Natural killer cell (primary cell): ENCODE data around the gene TMIE. TPM values are rescaled to one million over a fixed set of nuclear protein-coding genes. Genes with fewer than 3 reads are reported as not detected.

ENCODE experiments used
- ATAC-seq, 3 donors: fragments of 150-1000 bp in 2 of 3; fragments of 200-7000 bp in 1 of 3; cut with Tn5 transposase; 1 replicate in 1 of 3; 2 replicates in 2 of 3; pipeline ENCODE4 v1.10.0; 2021; ENCODE audit warnings: mild to moderate bottlenecking in 2 of 3, moderate library complexity in 2 of 3
- DNase-seq, 2 donors: peaks; one replicate each; pipeline versions ENCODE4 v3.0.0 to v3.0.0-alpha.2; 2013 to 2021; ENCODE audit warnings: mixed read lengths in 1 of 2
- H3K27ac ChIP-seq: one replicate; pipeline ENCODE4 v1.5.1; 2013; ENCODE audit warnings: mild to moderate bottlenecking, low read length
- H3K27me3 ChIP-seq: one replicate; pipeline ENCODE4 v1.6.1; 2013; ENCODE audit warnings: low read length; ENCODE audit not compliant: control insufficient read depth, insufficient read depth
- H3K36me3 ChIP-seq: one replicate; pipeline ENCODE4 v1.6.1; 2013; ENCODE audit warnings: low read length; ENCODE audit not compliant: control insufficient read depth, insufficient read depth
- H3K4me1 ChIP-seq: one replicate; pipeline ENCODE4 v1.6.1; 2013; ENCODE audit warnings: low read length; ENCODE audit not compliant: control insufficient read depth, insufficient read depth
- H3K4me3 ChIP-seq: one replicate; pipeline ENCODE4 v1.5.1; 2013; ENCODE audit warnings: low read length
- H3K9me3 ChIP-seq: one replicate; pipeline ENCODE4 v1.6.1; 2013; ENCODE audit warnings: low read length; ENCODE audit not compliant: control insufficient read depth, insufficient read depth
- H3K27ac Mint-ChIP-seq, 2 donors: one replicate each; pipeline ENCODE4 v1.8.0; 2022; ENCODE audit warnings: mild to moderate bottlenecking in 2 of 2, mixed read lengths in 2 of 2, moderate library complexity in 1 of 2
- H3K27me3 Mint-ChIP-seq, 2 donors: one replicate each; pipeline ENCODE4 v1.8.0; 2022; ENCODE audit warnings: low read depth in 2 of 2, mixed read lengths in 2 of 2
- H3K36me3 Mint-ChIP-seq: one replicate; pipeline ENCODE4 v1.8.0; 2022; ENCODE audit warnings: mixed read lengths
- H3K4me1 Mint-ChIP-seq, 2 donors: one replicate each; pipeline ENCODE4 v1.8.0; 2022; ENCODE audit warnings: mixed read lengths in 2 of 2
- H3K4me3 Mint-ChIP-seq: one replicate; pipeline ENCODE4 v1.8.0; 2022; ENCODE audit warnings: mild to moderate bottlenecking, moderate library complexity, mixed read lengths
- H3K9me3 Mint-ChIP-seq, 2 donors: one replicate each; pipeline ENCODE4 v1.8.0; 2022; ENCODE audit warnings: mixed read lengths in 2 of 2
- CTCF ChIP-seq: fragments of 200-600 bp; IDR thresholded peaks from one replicate; pipeline ENCODE4 v1.8.0; 2022; ENCODE audit warnings: antibody characterized with exemption
- WGBS: methylation state at CpG from one replicate; pipeline ENCODE4 v1.1.7; 2013; ENCODE audit warnings: missing lambda C conversion rate; ENCODE audit not compliant: insufficient coverage; 5-methylcytosine and 5-hydroxymethylcytosine counted together
- intact Hi-C: fragments of 100-400 bp; cut with micrococcal nuclease; formaldehyde crosslinking; loops from one replicate; pipeline ENCODE4 v1.14.2; 2022
- total RNA-seq, 4 donors: library from RNA; stranded (reverse); fragments of 120-200 nt in 1 of 4; gene quantifications; one replicate each; pipeline versions ENCODE4 v1.2.3 to v1.2.4, GENCODE V29; 2013 to 2022

Gene TMIE
- total RNA-seq, 3 donors from 2014 or later (not counting 1 experiment from before 2014, with no cell fraction given): not detected

- peak in 1 of 3 donors; percentile 30 for ATAC-seq
- no peaks in the 10 kb centered on the region for H3K4me1 ChIP-seq
- no peak overlapping the region for H3K27ac ChIP-seq
- H3K27me3 ChIP-seq: no peaks in the 10 kb centered on the region
- Mint-ChIP-seq H3K9me3 (no peaks in the 10 kb centered on the region), H3K4me3 (no peak overlapping the region), H3K36me3 (no peaks in the 10 kb centered on the region), H3K27ac (no peak overlapping the region), H3K4me1 (no peaks in the 10 kb centered on the region), H3K27me3 (peaks cover 0 to 8% of the 10 kb centered on the region in 2 donors)
- intact Hi-C loops: no loop called here
- H3K36me3 ChIP-seq: no peaks in the 10 kb centered on the region
- H3K9me3 ChIP-seq: no peaks in the 10 kb centered on the region
- no peak for TF ChIP-seq CTCF
- no peak for DNase-seq
- WGBS: 82% methylated on average over 12 of the region's 12 CpGs
- H3K4me3 ChIP-seq: no peak overlapping the region
These were observed 41.9 kb downstream of the TMIE start for GRCh38 chr3:46742992-46743585.

GRCh38 chr3:46746711-46747110, 45.5 kb downstream of the TMIE start:
- intact Hi-C loops: no loop called here
- no peak overlapping the region for H3K27ac ChIP-seq
- DNase-seq (no peak), ATAC-seq (no peak)
- Mint-ChIP-seq H3K27ac (no peak overlapping the region), H3K27me3 (peaks cover 3 to 8% of the 10 kb centered on the region in 2 donors), H3K36me3 (no peaks in the 10 kb centered on the region), H3K4me1 (no peaks in the 10 kb centered on the region), H3K9me3 (no peaks in the 10 kb centered on the region), H3K4me3 (no peak overlapping the region)
- no peaks in the 10 kb centered on the region for H3K27me3 ChIP-seq
- no peak overlapping the region for H3K4me3 ChIP-seq
- no peaks in the 10 kb centered on the region for H3K9me3 ChIP-seq
- no peaks in the 10 kb centered on the region for H3K4me1 ChIP-seq
- TF ChIP-seq CTCF: no peak
- no peaks in the 10 kb centered on the region for H3K36me3 ChIP-seq

- no peaks in the 10 kb centered on the region for H3K4me1 ChIP-seq
- ATAC-seq (no peak), DNase-seq (no peak)
- no peaks in the 10 kb centered on the region for H3K9me3 ChIP-seq
- H3K9me3 Mint-ChIP-seq: no peaks in the 10 kb centered on the region
- no peak overlapping the region for H3K4me3 ChIP-seq
- no peak for TF ChIP-seq CTCF
- H3K27me3 ChIP-seq: no peaks in the 10 kb centered on the region
- no peak overlapping the region for H3K27ac ChIP-seq
- H3K27me3 Mint-ChIP-seq: peaks cover 3 to 8% of the 10 kb centered on the region in 2 donors
- intact Hi-C loops: no loop called here
- H3K36me3 Mint-ChIP-seq: no peaks in the 10 kb centered on the region
- no peak overlapping the region for H3K27ac Mint-ChIP-seq
- H3K4me1 Mint-ChIP-seq: no peaks in the 10 kb centered on the region
- H3K36me3 ChIP-seq: no peaks in the 10 kb centered on the region
- no peak overlapping the region for H3K4me3 Mint-ChIP-seq
- 88% methylated on average over 2 of the region's 2 CpGs for WGBS
These were observed 47.0 kb downstream of the TMIE start for GRCh38 chr3:46748170-46748569.

- no peaks in the 10 kb centered on the region for H3K36me3 Mint-ChIP-seq
- no peaks in the 10 kb centered on the region for H3K36me3 ChIP-seq
- H3K4me3 Mint-ChIP-seq: no peak overlapping the region
- no peak for ATAC-seq
- H3K27me3 ChIP-seq: no peaks in the 10 kb centered on the region
- no peak overlapping the region for H3K27ac ChIP-seq
- no peaks in the 10 kb centered on the region for H3K4me1 Mint-ChIP-seq
- WGBS: 71% methylated on average over 4 of the region's 4 CpGs
- no peaks in the 10 kb centered on the region for H3K9me3 Mint-ChIP-seq
- no peak overlapping the region for H3K27ac Mint-ChIP-seq
- no peak overlapping the region for H3K4me3 ChIP-seq
- no peak for DNase-seq
- intact Hi-C loops: no loop called here
- no peaks in the 10 kb centered on the region for H3K4me1 ChIP-seq
- no peak for TF ChIP-seq CTCF
- no peaks in the 10 kb centered on the region for H3K9me3 ChIP-seq
- peaks cover 5 to 8% of the 10 kb centered on the region in 2 donors for H3K27me3 Mint-ChIP-seq
These were observed 47.9 kb downstream of the TMIE start for GRCh38 chr3:46749129-46749528.
